Measurements from ENCODE around the gene SHLD1.

Gene SHLD1

GRCh38 chr20:5807431-5807830, 57.2 kb downstream of the SHLD1 start:
- no peak overlapping the region for H3K4me3 ChIP-seq (ENCODE audit: low read depth, low read length)
- TF ChIP-seq CTCF (conservative IDR thresholded peaks at IDR 0.05; ENCODE audit: low read depth, low read length): no peak
- DNase-seq (ENCODE audit: low read depth): no peak

GRCh38 chr20:5808901-5809300, 58.7 kb downstream of the SHLD1 start:
- DNase-seq (ENCODE audit: low read depth): no peak
- H3K4me3 ChIP-seq (ENCODE audit: low read depth, low read length): no peak overlapping the region
- TF ChIP-seq CTCF (conservative IDR thresholded peaks at IDR 0.05; ENCODE audit: low read depth, low read length): no peak

GRCh38 chr20:5809495-5809894, 59.3 kb downstream of the SHLD1 start:
- H3K4me3 ChIP-seq (ENCODE audit: low read depth, low read length): no peak overlapping the region
- no peak for DNase-seq (ENCODE audit: low read depth)
- TF ChIP-seq CTCF (conservative IDR thresholded peaks at IDR 0.05; ENCODE audit: low read depth, low read length): no peak

- H3K4me3 ChIP-seq (ENCODE audit: low read depth, low read length): no peak overlapping the region
- no peak for DNase-seq (ENCODE audit: low read depth)
- TF ChIP-seq CTCF (conservative IDR thresholded peaks at IDR 0.05; ENCODE audit: low read depth, low read length): no peak
These were observed 60.7 kb downstream of the SHLD1 start for GRCh38 chr20:5810800-5811422.

- no peak overlapping the region for H3K4me3 ChIP-seq (ENCODE audit: low read depth, low read length)
- DNase-seq (ENCODE audit: low read depth): no peak
- no peak for TF ChIP-seq CTCF (conservative IDR thresholded peaks at IDR 0.05; ENCODE audit: low read depth, low read length)
These were observed 61.5 kb downstream of the SHLD1 start for GRCh38 chr20:5811746-5812145.

- TF ChIP-seq CTCF (conservative IDR thresholded peaks at IDR 0.05; ENCODE audit: low read depth, low read length): no peak
- no peak overlapping the region for H3K4me3 ChIP-seq (ENCODE audit: low read depth, low read length)
- no peak for DNase-seq (ENCODE audit: low read depth)
These were observed 68.1 kb downstream of the SHLD1 start for GRCh38 chr20:5818346-5818681.

- TF ChIP-seq CTCF (conservative IDR thresholded peaks at IDR 0.05; ENCODE audit: low read depth, low read length): no peak
- DNase-seq (ENCODE audit: low read depth): no peak
- no peak overlapping the region for H3K4me3 ChIP-seq (ENCODE audit: low read depth, low read length)
These were observed 70.5 kb downstream of the SHLD1 start for GRCh38 chr20:5820738-5821137.

Measured in choroid plexus epithelial cell (primary cell).